Type B pancreatic cell (in vitro differentiated cells): ENCODE results near the gene HOXD4. TPM values are rescaled to one million over a fixed set of nuclear protein-coding genes. Genes with fewer than 3 reads are reported as not detected.

Experiments used
- DNase-seq: peaks from one replicate; pipeline ENCODE4 v3.0.0; 2021; ENCODE audit warnings: mixed read lengths; ENCODE audit not compliant: unreplicated experiment; ENCODE audit errors: extremely low spot score
- H3K27ac Mint-ChIP-seq: 2 replicates; pipeline ENCODE4 v1.8.0; 2021; ENCODE audit warnings: mild to moderate bottlenecking, mixed read lengths
- H3K27me3 Mint-ChIP-seq: 2 replicates; pipeline ENCODE4 v1.8.0; 2021; ENCODE audit warnings: mixed read lengths
- H3K36me3 Mint-ChIP-seq: 2 replicates; pipeline ENCODE4 v1.8.0; 2021; ENCODE audit warnings: mixed read lengths
- H3K4me1 Mint-ChIP-seq: one replicate; pipeline ENCODE4 v1.8.0; 2021; ENCODE audit warnings: mixed read lengths; ENCODE audit not compliant: unreplicated experiment
- H3K4me3 Mint-ChIP-seq: 2 replicates; pipeline ENCODE4 v1.8.0; 2021; ENCODE audit warnings: mild to moderate bottlenecking, mixed read lengths
- H3K9me3 Mint-ChIP-seq: 2 replicates; pipeline ENCODE4 v1.8.0; 2021; ENCODE audit warnings: mixed read lengths
- total RNA-seq: library from RNA; stranded (reverse); gene quantifications from 2 replicates; pipeline ENCODE4 v1.2.1, GENCODE V29; 2021; ENCODE audit warnings: low replicate concordance
- TF ChIP-seq, protein P1 (sequence below): fragments of 200-600 bp; sonication (generic); conservative IDR thresholded peaks from 2 replicates; pipeline ENCODE4 v1.5.0; 2021; ENCODE audit warnings: antibody characterized with exemption, mild to moderate bottlenecking

Gene HOXD4
- total RNA-seq, 1 donor from 2014 or later: 37.0 TPM

DNA sequence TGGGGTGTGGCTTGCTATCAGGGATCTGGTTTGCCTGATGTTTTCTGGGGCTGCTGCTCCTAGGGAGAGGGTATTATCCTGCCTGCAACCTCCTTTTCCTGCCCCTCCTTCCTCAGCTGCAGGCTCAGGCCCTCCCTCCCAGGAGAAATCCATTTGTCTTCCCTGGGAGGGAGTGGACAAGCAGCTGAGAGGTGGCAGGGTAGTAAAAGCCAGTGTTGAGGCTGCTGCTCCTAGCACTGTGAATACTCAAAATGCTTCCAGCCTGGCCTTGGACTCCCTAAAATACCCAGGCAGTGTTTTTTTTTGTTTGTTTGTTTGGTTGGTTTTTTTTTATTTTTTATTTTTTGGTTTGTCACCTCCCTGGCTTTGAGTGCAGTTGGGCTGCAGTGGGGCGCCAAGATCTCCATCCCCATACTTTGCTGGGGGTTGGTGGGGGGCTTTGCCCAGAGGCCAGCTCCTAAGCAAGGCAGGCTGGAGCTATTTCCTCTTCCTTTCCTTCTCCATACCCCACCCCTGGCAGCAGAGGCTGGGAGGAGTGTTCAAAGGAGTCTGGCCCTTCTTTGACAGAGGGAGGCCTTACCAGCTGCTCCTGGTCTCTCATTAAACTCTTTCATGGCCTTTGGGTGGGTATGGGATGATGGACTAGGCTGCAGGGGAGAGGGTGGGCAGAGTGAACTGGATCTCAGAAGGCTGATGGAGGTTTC is 19.4 kb downstream of the HOXD4 start:
- peak overlapping the region; percentile 75 for H3K27ac Mint-ChIP-seq
- peaks cover 24% of the 10 kb centered on the region for H3K36me3 Mint-ChIP-seq
- peaks cover 39% of the 10 kb centered on the region for H3K4me1 Mint-ChIP-seq
- peaks cover 90% of the 10 kb centered on the region for H3K27me3 Mint-ChIP-seq
- TF ChIP-seq, protein P1, sequence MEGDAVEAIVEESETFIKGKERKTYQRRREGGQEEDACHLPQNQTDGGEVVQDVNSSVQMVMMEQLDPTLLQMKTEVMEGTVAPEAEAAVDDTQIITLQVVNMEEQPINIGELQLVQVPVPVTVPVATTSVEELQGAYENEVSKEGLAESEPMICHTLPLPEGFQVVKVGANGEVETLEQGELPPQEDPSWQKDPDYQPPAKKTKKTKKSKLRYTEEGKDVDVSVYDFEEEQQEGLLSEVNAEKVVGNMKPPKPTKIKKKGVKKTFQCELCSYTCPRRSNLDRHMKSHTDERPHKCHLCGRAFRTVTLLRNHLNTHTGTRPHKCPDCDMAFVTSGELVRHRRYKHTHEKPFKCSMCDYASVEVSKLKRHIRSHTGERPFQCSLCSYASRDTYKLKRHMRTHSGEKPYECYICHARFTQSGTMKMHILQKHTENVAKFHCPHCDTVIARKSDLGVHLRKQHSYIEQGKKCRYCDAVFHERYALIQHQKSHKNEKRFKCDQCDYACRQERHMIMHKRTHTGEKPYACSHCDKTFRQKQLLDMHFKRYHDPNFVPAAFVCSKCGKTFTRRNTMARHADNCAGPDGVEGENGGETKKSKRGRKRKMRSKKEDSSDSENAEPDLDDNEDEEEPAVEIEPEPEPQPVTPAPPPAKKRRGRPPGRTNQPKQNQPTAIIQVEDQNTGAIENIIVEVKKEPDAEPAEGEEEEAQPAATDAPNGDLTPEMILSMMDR: no peak
- no peak for DNase-seq
- no peaks in the 10 kb centered on the region for H3K9me3 Mint-ChIP-seq
- H3K4me3 Mint-ChIP-seq: peak overlapping the region; percentile 83

DNA sequence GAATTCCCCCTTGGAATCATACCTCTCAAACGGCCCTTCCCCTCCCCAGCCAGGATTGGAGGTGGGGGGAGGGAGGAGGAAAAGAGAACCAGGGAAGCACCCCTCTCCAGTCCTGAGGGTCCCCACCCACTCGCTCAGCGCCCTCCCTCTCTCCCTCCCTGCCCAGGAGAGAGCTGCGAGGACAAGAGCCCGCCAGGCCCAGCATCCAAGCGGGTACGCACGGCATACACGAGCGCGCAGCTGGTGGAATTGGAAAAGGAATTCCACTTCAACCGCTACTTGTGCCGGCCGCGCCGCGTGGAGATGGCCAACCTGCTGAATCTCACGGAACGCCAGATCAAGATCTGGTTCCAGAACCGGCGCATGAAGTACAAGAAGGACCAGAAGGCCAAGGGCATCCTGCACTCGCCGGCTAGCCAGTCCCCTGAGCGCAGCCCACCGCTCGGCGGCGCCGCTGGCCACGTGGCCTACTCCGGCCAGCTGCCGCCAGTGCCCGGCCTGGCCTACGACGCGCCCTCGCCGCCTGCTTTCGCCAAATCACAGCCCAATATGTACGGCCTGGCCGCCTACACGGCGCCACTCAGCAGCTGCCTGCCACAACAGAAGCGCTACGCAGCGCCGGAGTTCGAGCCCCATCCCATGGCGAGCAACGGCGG is 20.1 kb downstream of the HOXD4 start:
- peaks cover 90% of the 10 kb centered on the region for H3K27me3 Mint-ChIP-seq
- H3K36me3 Mint-ChIP-seq: peaks cover 24% of the 10 kb centered on the region
- peaks cover 40% of the 10 kb centered on the region for H3K4me1 Mint-ChIP-seq
- TF ChIP-seq, protein P1: no peak
- peak overlapping the region; percentile 89 for H3K4me3 Mint-ChIP-seq
- no peak for DNase-seq
- H3K27ac Mint-ChIP-seq: peak overlapping the region; percentile 75
- H3K9me3 Mint-ChIP-seq: no peaks in the 10 kb centered on the region

DNA sequence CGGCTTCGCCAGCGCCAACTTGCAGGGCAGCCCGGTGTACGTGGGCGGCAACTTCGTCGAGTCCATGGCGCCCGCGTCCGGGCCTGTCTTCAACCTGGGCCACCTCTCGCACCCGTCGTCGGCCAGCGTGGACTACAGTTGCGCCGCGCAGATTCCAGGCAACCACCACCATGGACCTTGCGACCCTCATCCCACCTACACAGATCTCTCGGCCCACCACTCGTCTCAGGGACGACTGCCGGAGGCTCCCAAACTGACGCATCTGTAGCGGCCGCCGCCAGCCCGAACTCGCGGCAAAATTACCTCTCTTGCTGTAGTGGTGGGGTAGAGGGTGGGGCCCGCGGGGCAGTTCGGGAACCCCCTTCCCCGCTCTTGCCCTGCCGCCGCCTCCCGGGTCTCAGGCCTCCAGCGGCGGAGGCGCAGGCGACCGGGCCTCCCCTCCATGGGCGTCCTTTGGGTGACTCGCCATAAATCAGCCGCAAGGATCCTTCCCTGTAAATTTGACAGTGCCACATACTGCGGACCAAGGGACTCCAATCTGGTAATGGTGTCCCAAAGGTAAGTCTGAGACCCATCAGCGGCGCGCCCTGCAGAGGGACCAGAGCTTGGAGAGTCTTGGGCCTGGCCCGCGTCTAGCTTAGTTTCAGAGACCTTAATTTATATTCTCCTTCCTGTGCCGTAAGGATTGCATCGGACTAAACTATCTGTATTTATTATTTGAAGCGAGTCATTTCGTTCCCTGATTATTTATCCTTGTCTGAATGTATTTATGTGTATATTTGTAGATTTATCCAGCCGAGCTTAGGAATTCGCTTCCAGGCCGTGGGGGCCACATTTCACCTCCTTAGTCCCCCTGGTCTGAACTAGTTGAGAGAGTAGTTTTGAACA is 20.9 kb downstream of the HOXD4 start:
- Mint-ChIP-seq H3K36me3 (peaks cover 21% of the 10 kb centered on the region), H3K4me3 (peak overlapping the region; percentile 89), H3K4me1 (peaks cover 40% of the 10 kb centered on the region), H3K27ac (peak overlapping the region; percentile 69), H3K27me3 (peaks cover 90% of the 10 kb centered on the region), H3K9me3 (no peaks in the 10 kb centered on the region)
- TF ChIP-seq, protein P1: no peak
- DNase-seq: no peak

DNA sequence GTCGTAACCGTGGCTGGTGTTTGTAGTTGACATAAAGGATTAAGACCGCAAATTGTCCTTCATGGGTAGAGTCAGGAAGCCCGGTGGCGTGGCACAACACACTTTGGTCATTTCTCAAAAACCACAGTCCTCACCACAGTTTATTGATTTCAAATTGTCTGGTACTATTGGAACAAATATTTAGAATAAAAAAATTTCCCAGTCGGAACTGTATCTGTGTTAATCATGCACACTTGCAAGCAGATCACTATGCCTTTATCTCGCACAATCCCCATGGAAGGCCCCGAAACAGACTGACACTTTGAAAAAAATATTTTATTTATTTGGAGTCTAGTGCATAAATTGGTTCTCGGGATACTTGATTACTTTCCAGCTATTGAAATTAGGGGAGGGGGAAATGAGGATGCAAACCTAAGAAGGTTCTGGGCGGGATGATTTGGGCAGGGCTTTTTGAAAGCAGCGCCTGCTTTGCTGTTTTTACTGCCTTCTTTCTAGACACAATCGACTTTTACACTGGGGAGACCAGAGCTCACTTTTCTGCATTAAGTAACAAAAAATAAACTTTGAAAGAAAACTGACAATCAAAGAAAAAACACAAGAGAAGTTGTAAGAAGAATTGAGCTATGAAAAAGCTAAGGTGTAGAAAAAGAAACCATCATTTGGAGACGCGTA is 21.7 kb downstream of the HOXD4 start:
- DNase-seq: no peak
- peaks cover 41% of the 10 kb centered on the region for H3K4me1 Mint-ChIP-seq

More for the DNA sequence above, 21.7 kb downstream of the HOXD4 start:
- peak overlapping the region; percentile 89 for H3K4me3 Mint-ChIP-seq
- TF ChIP-seq, protein P1: no peak
- H3K27me3 Mint-ChIP-seq: peaks cover 90% of the 10 kb centered on the region
- peaks cover 15% of the 10 kb centered on the region for H3K36me3 Mint-ChIP-seq
- no peaks in the 10 kb centered on the region for H3K9me3 Mint-ChIP-seq
- H3K27ac Mint-ChIP-seq: peak overlapping the region; percentile 69
